Measurements from ENCODE around the gene NUDT19. TPM values are rescaled to one million over a fixed set of nuclear protein-coding genes. Genes with fewer than 3 reads are reported as not detected.
"Not testable (repeated sequence)": the region's sequence is repeated elsewhere in the genome, so short reads cannot be mapped to it uniquely, and the experiment has no call there.

The NUDT19 gene
- total and polyA plus RNA-seq, 9 of the 15 experiments (the other 6 are each of a cell fraction or from before 2014, with no cell fraction given) = 9.6 to 38.6 (median 14.4) TPM

DNA sequence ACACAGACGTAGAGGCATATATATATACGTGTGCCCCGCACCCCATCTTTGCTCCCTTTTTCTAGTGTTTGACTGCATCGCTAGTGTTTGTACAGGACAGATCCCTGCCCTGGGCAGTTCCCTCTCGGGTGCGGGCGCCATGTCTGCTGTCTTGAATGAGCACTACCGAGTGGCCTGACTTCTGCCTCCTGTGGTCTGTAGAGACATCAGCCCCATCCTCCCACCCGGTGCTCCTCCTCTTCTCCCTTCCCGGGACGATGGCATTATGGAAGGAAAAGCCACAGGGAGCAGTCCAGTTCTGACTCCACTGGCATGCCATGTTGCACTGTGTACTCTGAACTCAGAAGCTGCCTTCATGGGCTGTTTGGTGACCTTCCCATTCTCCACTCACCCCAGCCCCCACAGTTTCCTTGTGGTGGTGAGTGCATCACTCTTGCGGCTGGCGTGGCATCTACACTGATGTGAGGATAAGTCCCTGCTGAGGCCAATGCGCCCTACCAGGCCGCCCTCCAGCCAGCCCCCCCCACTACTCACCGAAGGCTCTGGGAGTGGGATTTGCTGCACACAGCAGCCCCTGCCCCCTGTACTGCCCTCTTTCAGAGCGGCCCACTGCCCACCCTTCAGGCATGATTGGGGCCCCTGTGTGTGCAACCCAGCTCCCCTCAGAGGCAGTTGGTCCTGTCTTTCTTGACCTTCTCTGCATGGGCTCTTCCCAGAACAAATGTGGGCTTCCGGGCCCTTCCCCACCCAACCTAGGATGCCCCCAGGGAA, 53.1 kb downstream of the NUDT19 start:
- CTCF ChIA-PET (ENCODE audit: low intra/inter-chr PET ratio) = interaction anchor here (1.1 kb wide), 1 partner anchor 145 kb away, joined by 3 read pairs; no protein-coding TSS in a partner anchor
- peak; percentile 87 for TF ChIP-seq ZNF263 (CRISPR knock-in tag; IDR thresholded peaks at IDR 0.05; ENCODE audit: borderline replicate concordance)
- TF ChIP-seq, protein P1, sequence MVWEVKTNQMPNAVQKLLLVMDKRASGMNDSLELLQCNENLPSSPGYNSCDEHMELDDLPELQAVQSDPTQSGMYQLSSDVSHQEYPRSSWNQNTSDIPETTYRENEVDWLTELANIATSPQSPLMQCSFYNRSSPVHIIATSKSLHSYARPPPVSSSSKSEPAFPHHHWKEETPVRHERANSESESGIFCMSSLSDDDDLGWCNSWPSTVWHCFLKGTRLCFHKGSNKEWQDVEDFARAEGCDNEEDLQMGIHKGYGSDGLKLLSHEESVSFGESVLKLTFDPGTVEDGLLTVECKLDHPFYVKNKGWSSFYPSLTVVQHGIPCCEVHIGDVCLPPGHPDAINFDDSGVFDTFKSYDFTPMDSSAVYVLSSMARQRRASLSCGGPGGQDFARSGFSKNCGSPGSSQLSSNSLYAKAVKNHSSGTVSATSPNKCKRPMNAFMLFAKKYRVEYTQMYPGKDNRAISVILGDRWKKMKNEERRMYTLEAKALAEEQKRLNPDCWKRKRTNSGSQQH (CRISPR knock-in tag; IDR thresholded peaks at IDR 0.05) = no peak
- H2AFZ ChIP-seq (ENCODE audit: low read depth, low read length) = 0 out of 2 replicates have a peak overlapping the region, but pooled peaks have one; percentile 22
- H3K27me3 ChIP-seq (ENCODE audit: control insufficient read depth in 2 of 2, insufficient read depth in 2 of 2, low read length in 2 of 2) = peaks cover 13 to 22% of the 10 kb centered on the region in 2 experiments; a peak in 4 of 5 replicates
- H3K9me1 ChIP-seq (ENCODE audit: control insufficient read depth, insufficient read depth, low read length) = no peaks in the 10 kb centered on the region
- no peaks in the 10 kb centered on the region for H4K20me1 ChIP-seq (replicated peaks; ENCODE audit: control insufficient read depth, insufficient read depth, low read length)
- no peak overlapping the region for H3K27ac ChIP-seq (ENCODE audit: extremely low read depth, low read depth, low read length)
- H3K4me1 ChIP-seq (replicated peaks in 1 of 2; ENCODE audit: control insufficient read depth in 2 of 2, insufficient read depth in 2 of 2, low read length in 2 of 2) = peaks cover 0 to 3% of the 10 kb centered on the region in 2 experiments; a peak in 3 of 5 replicates
- no peak overlapping the region for H3K9ac ChIP-seq (ENCODE audit: insufficient read depth in 1 of 2, low read depth in 2 of 2, low read length in 2 of 2)
- H3K4me3 ChIP-seq = no peak overlapping the region
- POLR2A ChIA-PET = no interaction called here
- intact Hi-C loops (cut with micrococcal nuclease) = no loop called here
- BruUV-seq (replicated peaks) = no TSS peak
- 16% methylated on average over 18 of the region's 18 CpGs for WGBS (ENCODE audit: insufficient coverage, low coverage, missing lambda C conversion rate)
- no peaks in the 10 kb centered on the region for H3K79me2 ChIP-seq (ENCODE audit: control insufficient read depth, insufficient read depth, low read length)
- H3K4me2 ChIP-seq (ENCODE audit: insufficient read depth, low read length) = no peak overlapping the region
- no peaks in the 10 kb centered on the region for H3K9me3 ChIP-seq (replicated peaks; ENCODE audit: control insufficient read depth, insufficient read depth, low read depth, low read length)
- in situ Hi-C loops (cut with MboI) = no loop called here
- FAIRE-seq = no peak
- no peak for DNase-seq (ENCODE audit: extremely low read depth in 1 of 4, low spot score in 3 of 4)
- ATAC-seq = peak; percentile 55
- no peaks in the 10 kb centered on the region for H3K36me3 ChIP-seq (ENCODE audit: control insufficient read depth, insufficient read depth, low read length)

DNA sequence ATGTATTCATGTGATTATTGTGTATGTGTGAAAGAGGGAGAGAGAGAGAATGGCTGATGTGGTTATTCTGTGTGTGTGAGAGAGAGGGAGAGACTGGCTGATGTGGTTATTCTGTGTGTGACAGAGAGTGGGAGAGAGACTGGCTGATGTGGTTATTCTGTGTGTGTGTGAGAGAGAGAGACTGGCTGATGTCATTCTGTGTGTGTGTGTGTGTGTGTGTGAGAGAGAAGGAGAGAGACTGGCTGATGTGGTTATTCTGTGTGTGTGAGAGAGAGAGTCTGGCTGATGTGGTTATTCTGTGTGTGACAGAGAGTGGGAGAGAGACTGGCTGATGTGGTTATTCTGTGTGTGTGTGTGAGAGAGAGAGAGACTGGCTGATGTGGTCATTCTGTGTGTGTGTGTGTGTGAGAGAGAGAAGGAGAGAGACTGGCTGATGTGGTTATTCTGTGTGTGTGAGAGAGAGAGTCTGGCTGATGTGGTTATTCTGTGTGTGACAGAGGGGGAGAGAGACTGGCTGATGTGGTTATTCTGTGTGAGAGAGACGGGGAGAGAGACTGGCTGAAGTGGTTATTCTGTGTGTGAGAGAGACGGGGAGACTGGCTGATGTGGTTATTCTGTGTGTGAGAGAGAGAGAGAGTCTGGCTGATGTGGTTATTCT, 54.1 kb downstream of the NUDT19 start:
- H3K9me3 ChIP-seq (replicated peaks; ENCODE audit: control insufficient read depth, insufficient read depth, low read depth, low read length); H3K4me1 ChIP-seq (replicated peaks in 1 of 2; ENCODE audit: control insufficient read depth in 2 of 2, insufficient read depth in 2 of 2, low read length in 2 of 2); DNase-seq (ENCODE audit: extremely low read depth in 1 of 4, low spot score in 3 of 4); H3K36me3 ChIP-seq (ENCODE audit: control insufficient read depth, insufficient read depth, low read length); BruUV-seq (replicated peaks); H3K9ac ChIP-seq (ENCODE audit: insufficient read depth in 1 of 2, low read depth in 2 of 2, low read length in 2 of 2); H3K27ac ChIP-seq (ENCODE audit: extremely low read depth, low read depth, low read length); in situ Hi-C loops (cut with MboI); ATAC-seq; POLR2A ChIA-PET; H3K79me2 ChIP-seq (ENCODE audit: control insufficient read depth, insufficient read depth, low read length); H3K4me3 ChIP-seq; H4K20me1 ChIP-seq (replicated peaks; ENCODE audit: control insufficient read depth, insufficient read depth, low read length); intact Hi-C loops (cut with micrococcal nuclease); FAIRE-seq; H3K4me2 ChIP-seq (ENCODE audit: insufficient read depth, low read length); H2AFZ ChIP-seq (ENCODE audit: low read depth, low read length); H3K9me1 ChIP-seq (ENCODE audit: control insufficient read depth, insufficient read depth, low read length): not testable (repeated sequence)
- H3K27me3 ChIP-seq (ENCODE audit: control insufficient read depth in 2 of 2, insufficient read depth in 2 of 2, low read length in 2 of 2) = peaks cover 16 to 22% of the 10 kb centered on the region in 2 experiments; a peak in 4 of 5 replicates
- CTCF ChIA-PET (ENCODE audit: low intra/inter-chr PET ratio) = interaction anchor here (1.1 kb wide), 1 partner anchor 146 kb away, joined by 3 read pairs; no protein-coding TSS in a partner anchor
- WGBS (ENCODE audit: insufficient coverage, low coverage, missing lambda C conversion rate) = 5% methylated on average over 2 of the region's 2 CpGs

DNA sequence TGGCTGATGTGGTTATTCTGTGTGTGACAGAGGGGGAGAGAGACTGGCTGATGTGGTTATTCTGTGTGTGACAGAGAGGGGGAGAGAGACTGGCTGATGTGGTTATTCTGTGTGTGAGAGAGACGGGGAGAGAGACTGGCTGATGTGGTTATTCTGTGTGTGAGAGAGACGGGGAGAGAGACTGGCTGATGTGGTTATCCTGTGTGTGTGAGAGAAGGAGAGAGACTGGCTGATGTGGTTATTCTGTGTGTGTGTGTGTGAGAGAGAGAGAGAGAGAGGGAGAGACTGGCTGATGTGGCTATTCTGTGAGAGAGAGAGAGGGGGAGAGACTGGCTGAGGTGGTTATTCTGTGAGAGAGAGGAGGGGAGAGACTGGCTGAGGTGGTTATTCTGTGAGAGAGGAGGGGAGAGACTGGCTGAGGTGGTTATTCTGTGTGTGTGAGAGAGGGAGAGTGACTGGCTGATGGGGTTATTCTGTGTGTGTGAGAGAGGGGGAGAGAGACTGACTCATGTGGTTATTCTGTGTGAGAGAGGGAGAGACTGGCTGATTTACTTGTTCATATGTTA, 55.1 kb downstream of the NUDT19 start:
- H3K4me2 ChIP-seq (ENCODE audit: insufficient read depth, low read length) = not testable (repeated sequence)
- WGBS (ENCODE audit: insufficient coverage, low coverage, missing lambda C conversion rate) = no CpG with 5 or more reads among the region's 2 CpGs

More for the DNA sequence above, 55.1 kb downstream of the NUDT19 start:
- H2AFZ ChIP-seq (ENCODE audit: low read depth, low read length); intact Hi-C loops (cut with micrococcal nuclease); in situ Hi-C loops (cut with MboI); H3K79me2 ChIP-seq (ENCODE audit: control insufficient read depth, insufficient read depth, low read length); ATAC-seq; H3K4me3 ChIP-seq; FAIRE-seq; H4K20me1 ChIP-seq (replicated peaks; ENCODE audit: control insufficient read depth, insufficient read depth, low read length); CTCF ChIA-PET (ENCODE audit: low intra/inter-chr PET ratio); H3K4me1 ChIP-seq (replicated peaks in 1 of 2; ENCODE audit: control insufficient read depth in 2 of 2, insufficient read depth in 2 of 2, low read length in 2 of 2); H3K27ac ChIP-seq (ENCODE audit: extremely low read depth, low read depth, low read length); DNase-seq (ENCODE audit: extremely low read depth in 1 of 4, low spot score in 3 of 4); H3K9ac ChIP-seq (ENCODE audit: insufficient read depth in 1 of 2, low read depth in 2 of 2, low read length in 2 of 2); H3K9me3 ChIP-seq (replicated peaks; ENCODE audit: control insufficient read depth, insufficient read depth, low read depth, low read length); POLR2A ChIA-PET; H3K36me3 ChIP-seq (ENCODE audit: control insufficient read depth, insufficient read depth, low read length); BruUV-seq (replicated peaks); H3K9me1 ChIP-seq (ENCODE audit: control insufficient read depth, insufficient read depth, low read length): not testable (repeated sequence)
- H3K27me3 ChIP-seq (ENCODE audit: control insufficient read depth in 2 of 2, insufficient read depth in 2 of 2, low read length in 2 of 2) = peaks cover 16 to 22% of the 10 kb centered on the region in 2 experiments; a peak in 4 of 5 replicates

Data from K562 (cell line).